HL-60 (cell line): ENCODE data around the gene DDX18.

Experiments used
- CTCF ChIP-seq: IDR thresholded peaks from one replicate; pipeline ENCODE4 v1.5.1; 2011; ENCODE audit warnings: low read length, control low read depth, inconsistent platforms; ENCODE audit not compliant: insufficient read depth
- GABPA ChIP-seq: IDR thresholded peaks from 2 replicates; pipeline ENCODE4 v1.6.1; 2012; ENCODE audit warnings: low read depth

GRCh38 chr2:117828870-117829269, 14.4 kb downstream of the DDX18 start:
- TF ChIP-seq CTCF = no peak
- TF ChIP-seq GABPA = no peak
